ENCODE results near the gene GPR146. TPM values are rescaled to one million over a fixed set of nuclear protein-coding genes. Genes with fewer than 3 reads are reported as not detected.

The GPR146 gene
- total and polyA plus RNA-seq, 2 of the 4 experiments (the other 2 are of a cell fraction): 2.2 to 3.4 TPM

- TF ChIP-seq CEBPB (IDR thresholded peaks at IDR 0.05; ENCODE audit: low read depth, low read length) (no peak), RFX5 (IDR thresholded peaks at IDR 0.05; ENCODE audit: low read depth, low read length) (no peak), CHD1 (IDR thresholded peaks at IDR 0.05; ENCODE audit: low read depth, low read length) (no peak), MAFK (IDR thresholded peaks at IDR 0.05; ENCODE audit: low read depth, low read length) (no peak), MAZ (IDR thresholded peaks at IDR 0.05; ENCODE audit: borderline replicate concordance, low read depth, low read length) (no peak), SMC3 (IDR thresholded peaks at IDR 0.05; ENCODE audit: low read depth, low read length) (no peak), POLR2A (IDR thresholded peaks at IDR 0.05; ENCODE audit: low read depth, low read length) (no peak), BHLHE40 (IDR thresholded peaks at IDR 0.05; ENCODE audit: low read depth, low read length) (no peak), USF2 (IDR thresholded peaks at IDR 0.05; ENCODE audit: low read depth, low read length) (no peak), MXI1 (IDR thresholded peaks at IDR 0.05; ENCODE audit: borderline replicate concordance, low read depth, low read length) (no peak), RAD21 (IDR thresholded peaks at IDR 0.05; ENCODE audit: low read length) (no peak), NFE2L2 (IDR thresholded peaks at IDR 0.05; ENCODE audit: low read depth, low read length) (no peak), FOS (IDR thresholded peaks at IDR 0.05; ENCODE audit: low read depth, low read length) (no peak)
- Histone ChIP-seq H2BK15ac (ENCODE audit: low read depth, low read length) (no peak overlapping the region), H2AFZ (replicated peaks; ENCODE audit: low read length, poor library complexity) (peak overlapping the region; percentile 60), H3K4me3 (ENCODE audit: insufficient read depth, low read depth, low read length) (no peak overlapping the region), H2AK5ac (ENCODE audit: low read depth, low read length) (no peak overlapping the region), H3K79me1 (ENCODE audit: low read depth in 1 of 2, low read length in 2 of 2) (peaks cover 0 to 9% of the 10 kb centered on the region in 2 experiments; a peak in 1 of 4 replicates), H4K8ac (ENCODE audit: low read depth in 2 of 2, low read length in 2 of 2) (no peak overlapping the region), H2AK9ac (replicated peaks; ENCODE audit: low read depth, low read length, poor library complexity) (no peak overlapping the region), H2BK5ac (ENCODE audit: low read depth, low read length, poor library complexity, severe bottlenecking) (no peak overlapping the region), H4K20me1 (ENCODE audit: insufficient read depth, low read length) (peaks cover 37% of the 10 kb centered on the region), H3K4ac (ENCODE audit: low read depth, low read length) (no peak overlapping the region), H3K4me1 (ENCODE audit: control insufficient read depth, insufficient read depth, low read length) (peaks cover 4% of the 10 kb centered on the region; the same call in 1 of the 2 replicates), H3K27ac (ENCODE audit: insufficient read depth, low read length) (no peak overlapping the region), H3K9me1 (ENCODE audit: insufficient read depth, low read length) (no peaks in the 10 kb centered on the region), H2BK120ac (ENCODE audit: low read depth, low read length) (no peak overlapping the region), H3K36me3 (ENCODE audit: control insufficient read depth, insufficient read depth, low read length) (no peaks in the 10 kb centered on the region), H4K5ac (ENCODE audit: low read depth, low read length) (no peak overlapping the region), H3K18ac (ENCODE audit: low read depth, low read length) (no peak overlapping the region), H4K91ac (ENCODE audit: insufficient read depth, low read depth, low read length) (no peak overlapping the region), H3K23ac (ENCODE audit: low read depth, low read length) (no peak overlapping the region), H3K9me3 (ENCODE audit: control insufficient read depth, insufficient read depth, low read length) (no peaks in the 10 kb centered on the region), H2BK20ac (ENCODE audit: low read depth, low read length) (no peak overlapping the region), H3K27me3 (ENCODE audit: control insufficient read depth, insufficient read depth, low read length) (no peaks in the 10 kb centered on the region; the same call in 1 of the 2 replicates), H3K9ac (ENCODE audit: low read depth, low read length) (no peak overlapping the region), H3K14ac (replicated peaks; ENCODE audit: low read depth, low read length) (no peak overlapping the region), H3K4me2 (ENCODE audit: low read depth, low read length) (no peak overlapping the region), H3K56ac (ENCODE audit: extremely low read depth, insufficient read depth, low read length) (no peak overlapping the region)
- ChIA-PET POLR2A (ENCODE audit: unreplicated experiment) (no interaction called here), CTCF (interaction anchor here (0.6 to 3.5 kb wide), 8 partner anchors 10 to 73 kb away, joined by 3 to 60 read pairs (median 4); a partner anchor contains a TSS)
- ATAC-seq (ENCODE audit: low read depth) (no peak), DNase-seq (no peak)
- WGBS, 2 experiments (ENCODE audit: extremely low coverage in 2 of 2, insufficient read length in 1 of 2): 81% methylated on average over 10 of the region's 12 CpGs; no CpG with 5 or more reads in 1 of the 2 experiments
- dilution Hi-C loops (cut with HindIII; ENCODE audit: low sequenced_read_pairs, unreplicated experiment): no loop called here
- BruUV-seq (replicated peaks): no TSS peak
- intact Hi-C loops (cut with micrococcal nuclease): loop anchor here (1.0 to 2.0 kb wide), 2 partner anchors 72 to 156 kb away; no protein-coding TSS in a partner anchor
- in situ Hi-C loops (cut with MboI; ENCODE audit: low sequenced_read_pairs): no loop called here
These were observed 20.9 kb downstream of the GPR146 start for GRCh38 chr7:1065263-1065584.
